DLD1 (cell line): Measurements from ENCODE around the gene FAM227A.

ENCODE experiments used
- in situ Hi-C: cut with HindIII; loops from 2 replicates; pipeline ENCODE4 v1.10.0; 2017; ENCODE audit warnings: low sequenced_read_pairs

The FAM227A gene

GRCh38 chr22:38554281-38554680, 101.9 kb downstream of the FAM227A start:
- in situ Hi-C loops: no loop called here

GRCh38 chr22:38549101-38549894, 106.9 kb downstream of the FAM227A start:
- in situ Hi-C loops: no loop called here

- in situ Hi-C loops: no loop called here
Observed at GRCh38 chr22:38540701-38541100, 115.5 kb downstream of the FAM227A start.

GRCh38 chr22:38531251-38531938, 124.8 kb downstream of the FAM227A start:
- in situ Hi-C loops: no loop called here
